Activated CD8-positive, alpha-beta memory T cell treated with anti-CD3 and anti-CD28 coated beads, Interleukin-2, amount 50 U/mL, for 1 hour (primary cell): Measurements from ENCODE around the gene AMN1.
A peak's percentile ranks its signal among the peaks of the same experiment; 100 is the strongest.
"Not testable (repeated sequence)": the region's sequence is repeated elsewhere in the genome, so short reads cannot be mapped to it uniquely, and the experiment has no call there.

Experiments
- DNase-seq: peaks from one replicate; pipeline ENCODE4 v3.0.0-alpha.2; 2020; ENCODE audit errors: extremely low read depth

AMN1 gene

GRCh38 chr12:31728917-31729640 lies at the start of gene AMN1:
AMN1 (minus strand) TSS chr12:31729021; CDS start chr12:31729008, 13 bp downstream.
- peak; percentile 93 for DNase-seq

- no peak for DNase-seq
Observed at GRCh38 chr12:31773867-31774266, 45.0 kb upstream of the AMN1 start.

- DNase-seq: no peak
Observed at GRCh38 chr12:31773223-31773750, 44.5 kb upstream of the AMN1 start.

GRCh38 chr12:31772685-31773222 lies 43.9 kb upstream of the AMN1 start:
- DNase-seq: no peak

GRCh38 chr12:31772186-31772585 lies 43.4 kb upstream of the AMN1 start:
- no peak for DNase-seq

- no peak for DNase-seq
Observed at GRCh38 chr12:31768046-31768445, 39.2 kb upstream of the AMN1 start.

GRCh38 chr12:31765931-31766330 lies 37.1 kb upstream of the AMN1 start:
- DNase-seq: no peak

- DNase-seq: no peak
Observed at GRCh38 chr12:31759632-31760459, 31.0 kb upstream of the AMN1 start.

GRCh38 chr12:31758297-31758696 lies 29.5 kb upstream of the AMN1 start:
- DNase-seq: not testable (repeated sequence)

- DNase-seq: no peak
Observed at GRCh38 chr12:31756977-31757420, 28.2 kb upstream of the AMN1 start.

- DNase-seq: no peak
Observed at GRCh38 chr12:31752450-31752849, 23.6 kb upstream of the AMN1 start.

- DNase-seq: no peak
Observed at GRCh38 chr12:31751085-31751484, 22.3 kb upstream of the AMN1 start.

GRCh38 chr12:31750747-31751039 lies 21.9 kb upstream of the AMN1 start:
- DNase-seq: no peak

- DNase-seq: no peak
Observed at GRCh38 chr12:31749024-31749704, 20.3 kb upstream of the AMN1 start.

- DNase-seq: no peak
Observed at GRCh38 chr12:31745242-31745641, 16.4 kb upstream of the AMN1 start.

GRCh38 chr12:31744363-31744762 lies 15.5 kb upstream of the AMN1 start:
- DNase-seq: not testable (repeated sequence)

GRCh38 chr12:31742891-31743290 lies 14.1 kb upstream of the AMN1 start:
- no peak for DNase-seq

- DNase-seq: no peak
Observed at GRCh38 chr12:31740628-31741027, 11.8 kb upstream of the AMN1 start.

- DNase-seq: no peak
Observed at GRCh38 chr12:31737763-31738162, 8.9 kb upstream of the AMN1 start.

GRCh38 chr12:31737345-31737744 lies 8.5 kb upstream of the AMN1 start:
- no peak for DNase-seq

GRCh38 chr12:31736472-31736871 lies 7.7 kb upstream of the AMN1 start:
- peak; percentile 50 for DNase-seq
